Uterus (tissue), 4 donors: Measurements from ENCODE around the gene SOX15. TPM values are rescaled to one million over a fixed set of nuclear protein-coding genes. Genes with fewer than 3 reads are reported as not detected.

Experiments used
- DNase-seq, 2 donors: peaks; one replicate each; pipeline ENCODE4 v3.0.0-alpha.2; 2019 to 2020
- H3K27ac ChIP-seq, 2 donors: fragments of 200-600 bp; sonication (generic); 1 replicate in 1 of 2; 2 replicates in 1 of 2; pipeline ENCODE4 v1.5.1; 2016 to 2018
- H3K27me3 ChIP-seq, 2 donors: fragments of 200-600 bp; sonication (generic); one replicate each; pipeline ENCODE4 v1.5.1; 2018 to 2019; ENCODE audit warnings: control low read depth in 1 of 2
- H3K36me3 ChIP-seq, 2 donors: fragments of 200-600 bp; sonication (generic); one replicate each; pipeline ENCODE4 v1.5.1; 2019; ENCODE audit warnings: control low read depth in 1 of 2
- H3K4me1 ChIP-seq, 2 donors: fragments of 200-600 bp; sonication (generic); one replicate each; pipeline ENCODE4 v1.5.1; 2018 to 2019; ENCODE audit warnings: control low read depth in 1 of 2
- H3K4me3 ChIP-seq, 2 donors: fragments of 200-600 bp; sonication (generic); 1 replicate in 1 of 2; 2 replicates in 1 of 2; pipeline ENCODE4 v1.5.1; 2018 to 2019; ENCODE audit warnings: mild to moderate bottlenecking in 1 of 2
- H3K9me3 ChIP-seq, 2 donors: fragments of 200-600 bp; sonication (generic); one replicate each; pipeline ENCODE4 v1.5.1; 2019; ENCODE audit warnings: control low read depth in 1 of 2
- CTCF ChIP-seq, 4 experiments: fragments of 200-600 bp in 2 of 4; fragments of 450-650 bp in 2 of 4; sonication (generic) in 2 of 4; IDR thresholded peaks; one replicate each; pipeline ENCODE4 v1.5.1; 2016 to 2019; ENCODE audit warnings: antibody characterized with exemption in 4 of 4, mild to moderate bottlenecking in 2 of 4, moderate library complexity in 1 of 4
- POLR2A ChIP-seq, 2 donors: fragments of 450-650 bp; IDR thresholded peaks; one replicate each; pipeline ENCODE4 v1.6.1; 2016; ENCODE audit warnings: antibody characterized with exemption in 2 of 2, mild to moderate bottlenecking in 1 of 2, moderate library complexity in 1 of 2
- intact Hi-C: fragments of 100-400 bp; cut with DNase I; formaldehyde crosslinking; loops from one replicate; pipeline ENCODE4 v1.15.1; 2023; ENCODE audit warnings: low total_unique reads
- total RNA-seq, 4 donors: library from RNA; depleted of rRNA in 3 of 4; stranded (reverse); fragments of >200 nt in 3 of 4; gene quantifications; one replicate each; pipeline versions ENCODE4 v1.1.0 to v1.2.4, GENCODE V29; 2014 to 2023
- donor health status: DM: yes; HTN: yes; CAD: no.

SOX15 gene
- total RNA-seq, 4 donors from 2014 or later: 1.0 to 7.3 (median 1.1) TPM; not detected in 1

- H3K4me3 ChIP-seq: no peak overlapping the region
- DNase-seq: no peak
Measured at GRCh38 chr17:7579834-7580603, 9.9 kb downstream of the SOX15 start.

GRCh38 chr17:7579001-7579833, 10.7 kb downstream of the SOX15 start, which contains the start of gene CD68:
CD68 (plus strand) TSS chr17:7579638; CDS start chr17:7579678, 40 bp downstream.
- peak within 1 kb of the TSS; percentile 76 for H3K27ac ChIP-seq
- H3K9me3 ChIP-seq: no peaks in the 10 kb centered on the region
- H3K36me3 ChIP-seq: no peaks in the 10 kb centered on the region
- peak in 1 of 2 donors; percentile 30 for TF ChIP-seq POLR2A (IDR thresholded peaks at IDR 0.05)
- no peak for TF ChIP-seq CTCF (IDR thresholded peaks at IDR 0.05)
- H3K27me3 ChIP-seq: no peaks in the 10 kb centered on the region
- peaks cover 7 to 8% of the 10 kb centered on the region in 2 donors for H3K4me1 ChIP-seq
- intact Hi-C loops: no loop called here
- no peak within 1 kb of the TSS for H3K4me3 ChIP-seq
- peak; percentile 54 to 74 for DNase-seq

More at GRCh38 chr17:7579834-7580603, 9.9 kb downstream of the SOX15 start:
- Histone ChIP-seq H3K27ac (peak overlapping the region; percentile 76), H3K4me1 (peaks cover 7% of the 10 kb centered on the region in 2 donors), H3K9me3 (no peaks in the 10 kb centered on the region), H3K27me3 (no peaks in the 10 kb centered on the region), H3K36me3 (no peaks in the 10 kb centered on the region)
- intact Hi-C loops: loop anchor here (10.0 kb wide), 1 partner anchor 225 kb away; the partner anchor contains the start of genes KCTD11 and TMEM95
- TF ChIP-seq POLR2A (IDR thresholded peaks at IDR 0.05): no peak
- no peak for TF ChIP-seq CTCF (IDR thresholded peaks at IDR 0.05)

- Histone ChIP-seq H3K36me3 (no peaks in the 10 kb centered on the region), H3K4me1 (peaks cover under 1 to 7% of the 10 kb centered on the region in 2 donors)
- intact Hi-C loops: no loop called here
Measured at GRCh38 chr17:7577327-7578199, 12.3 kb downstream of the SOX15 start.

GRCh38 chr17:7576432-7576937, 13.4 kb downstream of the SOX15 start:
- Histone ChIP-seq H3K36me3 (no peaks in the 10 kb centered on the region), H3K4me3 (no peak overlapping the region), H3K9me3 (no peaks in the 10 kb centered on the region), H3K27me3 (no peaks in the 10 kb centered on the region), H3K4me1 (peaks cover 0 to 6% of the 10 kb centered on the region in 2 donors), H3K27ac (no peak overlapping the region)
- no peak for DNase-seq
- intact Hi-C loops: no loop called here
- no peak for TF ChIP-seq POLR2A (IDR thresholded peaks at IDR 0.05)
- no peak for TF ChIP-seq CTCF (IDR thresholded peaks at IDR 0.05)

More at GRCh38 chr17:7577327-7578199, 12.3 kb downstream of the SOX15 start:
- no peaks in the 10 kb centered on the region for H3K9me3 ChIP-seq
- no peak overlapping the region for H3K4me3 ChIP-seq
- H3K27ac ChIP-seq: no peak overlapping the region
- TF ChIP-seq POLR2A (IDR thresholded peaks at IDR 0.05) (no peak), CTCF (IDR thresholded peaks at IDR 0.05) (no peak)
- no peak for DNase-seq
- H3K27me3 ChIP-seq: no peaks in the 10 kb centered on the region
